Measurements from ENCODE around the gene TRIM25.

Gene TRIM25

GRCh38 chr17:56883616-56884015, 30.2 kb downstream of the TRIM25 start:
- no peaks in the 10 kb centered on the region for H3K4me1 ChIP-seq (ENCODE audit: control insufficient read depth, insufficient read depth, low read length)
- H3K9ac ChIP-seq (ENCODE audit: low read depth, low read length), result no peak overlapping the region
- no peak overlapping the region for H3K27ac ChIP-seq (ENCODE audit: low read depth, low read length)
- no peaks in the 10 kb centered on the region for H3K36me3 ChIP-seq (ENCODE audit: control insufficient read depth, insufficient read depth, low read length)
- H3K4me3 ChIP-seq (ENCODE audit: low read depth, low read length), result no peak overlapping the region
- peaks cover 17% of the 10 kb centered on the region for H3K9me3 ChIP-seq (ENCODE audit: control insufficient read depth, insufficient read depth, low read length)
- H3K27me3 ChIP-seq (ENCODE audit: control insufficient read depth, insufficient read depth, low read length), result no peaks in the 10 kb centered on the region

GRCh38 chr17:56881685-56882295, 32.1 kb downstream of the TRIM25 start:
- Histone ChIP-seq H3K9me3 (ENCODE audit: control insufficient read depth, insufficient read depth, low read length) (no peaks in the 10 kb centered on the region), H3K4me3 (ENCODE audit: low read depth, low read length) (no peak overlapping the region), H3K4me1 (ENCODE audit: control insufficient read depth, insufficient read depth, low read length) (no peaks in the 10 kb centered on the region), H3K9ac (ENCODE audit: low read depth, low read length) (no peak overlapping the region), H3K27ac (ENCODE audit: low read depth, low read length) (no peak overlapping the region), H3K27me3 (ENCODE audit: control insufficient read depth, insufficient read depth, low read length) (no peaks in the 10 kb centered on the region), H3K36me3 (ENCODE audit: control insufficient read depth, insufficient read depth, low read length) (no peaks in the 10 kb centered on the region)

GRCh38 chr17:56880571-56880970, 33.3 kb downstream of the TRIM25 start:
- no peak overlapping the region for H3K4me3 ChIP-seq (ENCODE audit: low read depth, low read length)
- no peaks in the 10 kb centered on the region for H3K4me1 ChIP-seq (ENCODE audit: control insufficient read depth, insufficient read depth, low read length)
- no peak overlapping the region for H3K9ac ChIP-seq (ENCODE audit: low read depth, low read length)
- H3K9me3 ChIP-seq (ENCODE audit: control insufficient read depth, insufficient read depth, low read length), result no peaks in the 10 kb centered on the region
- H3K27ac ChIP-seq (ENCODE audit: low read depth, low read length), result no peak overlapping the region
- H3K27me3 ChIP-seq (ENCODE audit: control insufficient read depth, insufficient read depth, low read length), result no peaks in the 10 kb centered on the region
- H3K36me3 ChIP-seq (ENCODE audit: control insufficient read depth, insufficient read depth, low read length), result no peaks in the 10 kb centered on the region

GRCh38 chr17:56880133-56880532, 33.7 kb downstream of the TRIM25 start:
- no peak overlapping the region for H3K9ac ChIP-seq (ENCODE audit: low read depth, low read length)

GRCh38 chr17:56879280-56879679, 34.6 kb downstream of the TRIM25 start:
- Histone ChIP-seq H3K36me3 (ENCODE audit: control insufficient read depth, insufficient read depth, low read length) (no peaks in the 10 kb centered on the region), H3K27me3 (ENCODE audit: control insufficient read depth, insufficient read depth, low read length) (no peaks in the 10 kb centered on the region), H3K9me3 (ENCODE audit: control insufficient read depth, insufficient read depth, low read length) (no peaks in the 10 kb centered on the region), H3K4me3 (ENCODE audit: low read depth, low read length) (no peak overlapping the region), H3K4me1 (ENCODE audit: control insufficient read depth, insufficient read depth, low read length) (no peaks in the 10 kb centered on the region), H3K9ac (ENCODE audit: low read depth, low read length) (no peak overlapping the region), H3K27ac (ENCODE audit: low read depth, low read length) (no peak overlapping the region)

More at GRCh38 chr17:56880133-56880532, 33.7 kb downstream of the TRIM25 start:
- H3K9me3 ChIP-seq (ENCODE audit: control insufficient read depth, insufficient read depth, low read length), result no peaks in the 10 kb centered on the region
- no peak overlapping the region for H3K27ac ChIP-seq (ENCODE audit: low read depth, low read length)
- H3K4me1 ChIP-seq (ENCODE audit: control insufficient read depth, insufficient read depth, low read length), result no peaks in the 10 kb centered on the region
- no peaks in the 10 kb centered on the region for H3K27me3 ChIP-seq (ENCODE audit: control insufficient read depth, insufficient read depth, low read length)
- no peaks in the 10 kb centered on the region for H3K36me3 ChIP-seq (ENCODE audit: control insufficient read depth, insufficient read depth, low read length)
- no peak overlapping the region for H3K4me3 ChIP-seq (ENCODE audit: low read depth, low read length)

GRCh38 chr17:56876766-56877179, 37.1 kb downstream of the TRIM25 start:
- no peak overlapping the region for H3K27ac ChIP-seq (ENCODE audit: low read depth, low read length)
- H3K9ac ChIP-seq (ENCODE audit: low read depth, low read length), result no peak overlapping the region
- H3K9me3 ChIP-seq (ENCODE audit: control insufficient read depth, insufficient read depth, low read length), result no peaks in the 10 kb centered on the region
- no peak overlapping the region for H3K4me3 ChIP-seq (ENCODE audit: low read depth, low read length)
- no peaks in the 10 kb centered on the region for H3K36me3 ChIP-seq (ENCODE audit: control insufficient read depth, insufficient read depth, low read length)
- H3K4me1 ChIP-seq (ENCODE audit: control insufficient read depth, insufficient read depth, low read length), result no peaks in the 10 kb centered on the region
- H3K27me3 ChIP-seq (ENCODE audit: control insufficient read depth, insufficient read depth, low read length), result no peaks in the 10 kb centered on the region

GRCh38 chr17:56870081-56870651, 43.7 kb downstream of the TRIM25 start:
- Histone ChIP-seq H3K9me3 (ENCODE audit: control insufficient read depth, insufficient read depth, low read length) (no peaks in the 10 kb centered on the region), H3K4me3 (ENCODE audit: low read depth, low read length) (no peak overlapping the region), H3K4me1 (ENCODE audit: control insufficient read depth, insufficient read depth, low read length) (no peaks in the 10 kb centered on the region), H3K9ac (ENCODE audit: low read depth, low read length) (no peak overlapping the region), H3K27me3 (ENCODE audit: control insufficient read depth, insufficient read depth, low read length) (no peaks in the 10 kb centered on the region), H3K36me3 (ENCODE audit: control insufficient read depth, insufficient read depth, low read length) (no peaks in the 10 kb centered on the region), H3K27ac (ENCODE audit: low read depth, low read length) (no peak overlapping the region)

- H3K9me3 ChIP-seq (ENCODE audit: control insufficient read depth, insufficient read depth, low read length), result no peaks in the 10 kb centered on the region
- no peaks in the 10 kb centered on the region for H3K4me1 ChIP-seq (ENCODE audit: control insufficient read depth, insufficient read depth, low read length)
- no peak overlapping the region for H3K9ac ChIP-seq (ENCODE audit: low read depth, low read length)
These were observed 45.1 kb downstream of the TRIM25 start for GRCh38 chr17:56868716-56869115.

GRCh38 chr17:56867948-56868376, 45.9 kb downstream of the TRIM25 start:
- Histone ChIP-seq H3K4me1 (ENCODE audit: control insufficient read depth, insufficient read depth, low read length) (no peaks in the 10 kb centered on the region), H3K9ac (ENCODE audit: low read depth, low read length) (no peak overlapping the region), H3K27me3 (ENCODE audit: control insufficient read depth, insufficient read depth, low read length) (no peaks in the 10 kb centered on the region), H3K4me3 (ENCODE audit: low read depth, low read length) (no peak overlapping the region), H3K36me3 (ENCODE audit: control insufficient read depth, insufficient read depth, low read length) (0 out of 2 replicates have a peak, but pooled peaks cover 1% of the 10 kb centered on the region), H3K9me3 (ENCODE audit: control insufficient read depth, insufficient read depth, low read length) (no peaks in the 10 kb centered on the region), H3K27ac (ENCODE audit: low read depth, low read length) (no peak overlapping the region)

More at GRCh38 chr17:56868716-56869115, 45.1 kb downstream of the TRIM25 start:
- H3K36me3 ChIP-seq (ENCODE audit: control insufficient read depth, insufficient read depth, low read length), result no peaks in the 10 kb centered on the region
- H3K27ac ChIP-seq (ENCODE audit: low read depth, low read length), result no peak overlapping the region
- H3K4me3 ChIP-seq (ENCODE audit: low read depth, low read length), result no peak overlapping the region
- H3K27me3 ChIP-seq (ENCODE audit: control insufficient read depth, insufficient read depth, low read length), result no peaks in the 10 kb centered on the region

GRCh38 chr17:56866496-56866895, 47.4 kb downstream of the TRIM25 start:
- H3K27ac ChIP-seq (ENCODE audit: low read depth, low read length), result no peak overlapping the region
- H3K9ac ChIP-seq (ENCODE audit: low read depth, low read length), result no peak overlapping the region
- peaks cover 11% of the 10 kb centered on the region for H3K36me3 ChIP-seq (ENCODE audit: control insufficient read depth, insufficient read depth, low read length)
- H3K4me1 ChIP-seq (ENCODE audit: control insufficient read depth, insufficient read depth, low read length), result no peaks in the 10 kb centered on the region
- no peaks in the 10 kb centered on the region for H3K27me3 ChIP-seq (ENCODE audit: control insufficient read depth, insufficient read depth, low read length)
- no peaks in the 10 kb centered on the region for H3K9me3 ChIP-seq (ENCODE audit: control insufficient read depth, insufficient read depth, low read length)
- no peak overlapping the region for H3K4me3 ChIP-seq (ENCODE audit: low read depth, low read length)

- no peak overlapping the region for H3K4me3 ChIP-seq (ENCODE audit: low read depth, low read length)
- no peaks in the 10 kb centered on the region for H3K9me3 ChIP-seq (ENCODE audit: control insufficient read depth, insufficient read depth, low read length)
- H3K27me3 ChIP-seq (ENCODE audit: control insufficient read depth, insufficient read depth, low read length), result no peaks in the 10 kb centered on the region
- H3K4me1 ChIP-seq (ENCODE audit: control insufficient read depth, insufficient read depth, low read length), result 0 out of 2 replicates have a peak, but pooled peaks cover under 1% of the 10 kb centered on the region
- no peak overlapping the region for H3K27ac ChIP-seq (ENCODE audit: low read depth, low read length)
- peaks cover 11% of the 10 kb centered on the region for H3K36me3 ChIP-seq (ENCODE audit: control insufficient read depth, insufficient read depth, low read length)
- no peak overlapping the region for H3K9ac ChIP-seq (ENCODE audit: low read depth, low read length)
These were observed 47.8 kb downstream of the TRIM25 start for GRCh38 chr17:56866076-56866475.
